Activated naive CD4-positive, alpha-beta T cell treated with anti-CD3 and anti-CD28 coated beads, Interleukin-2, amount 50 U/mL, for 16 hours (primary cell): Measurements from ENCODE around the gene FGF14.

ENCODE experiments used
- DNase-seq: peaks from one replicate; pipeline ENCODE4 v3.0.0-alpha.2; 2020

Gene FGF14

GRCh38 chr13:102237230-102237629, 164.6 kb downstream of the FGF14 start:
- DNase-seq, result no peak

GRCh38 chr13:102236830-102237229, 165.0 kb downstream of the FGF14 start:
- DNase-seq, result no peak

GRCh38 chr13:102236341-102236740, 165.5 kb downstream of the FGF14 start:
- no peak for DNase-seq

- DNase-seq, result no peak
Measured at GRCh38 chr13:102235689-102236088, 166.2 kb downstream of the FGF14 start.

- no peak for DNase-seq
Measured at GRCh38 chr13:102234618-102235017, 167.2 kb downstream of the FGF14 start.

- no peak for DNase-seq
Measured at GRCh38 chr13:102233566-102234208, 168.2 kb downstream of the FGF14 start.

- no peak for DNase-seq
Measured at GRCh38 chr13:102231479-102231878, 170.4 kb downstream of the FGF14 start.

GRCh38 chr13:102227741-102228140, 174.1 kb downstream of the FGF14 start:
- no peak for DNase-seq

GRCh38 chr13:102226591-102226990, 175.3 kb downstream of the FGF14 start:
- no peak for DNase-seq

- no peak for DNase-seq
Measured at GRCh38 chr13:102225892-102226291, 176.0 kb downstream of the FGF14 start.

GRCh38 chr13:102220681-102221228, 181.1 kb downstream of the FGF14 start:
- no peak for DNase-seq

GRCh38 chr13:102214956-102215355, 186.9 kb downstream of the FGF14 start:
- DNase-seq, result no peak

- no peak for DNase-seq
Measured at GRCh38 chr13:102212729-102213128, 189.1 kb downstream of the FGF14 start.

- no peak for DNase-seq
Measured at GRCh38 chr13:102208347-102208746, 193.5 kb downstream of the FGF14 start.

GRCh38 chr13:102207680-102208342, 194.0 kb downstream of the FGF14 start:
- no peak for DNase-seq

- DNase-seq, result no peak
Measured at GRCh38 chr13:102203718-102204117, 198.1 kb downstream of the FGF14 start.

GRCh38 chr13:102198418-102199311, 203.2 kb downstream of the FGF14 start:
- no peak for DNase-seq

- no peak for DNase-seq
Measured at GRCh38 chr13:102197193-102197592, 204.7 kb downstream of the FGF14 start.

GRCh38 chr13:102195566-102196462, 206.0 kb downstream of the FGF14 start:
- no peak for DNase-seq

GRCh38 chr13:102192858-102193257, 209.0 kb downstream of the FGF14 start:
- no peak for DNase-seq

- DNase-seq, result no peak
Measured at GRCh38 chr13:102191951-102192502, 209.8 kb downstream of the FGF14 start.

GRCh38 chr13:102190930-102191329, 210.9 kb downstream of the FGF14 start:
- no peak for DNase-seq
